GM19438 (cell line): ENCODE measurements around the gene RUSF1.
A peak's percentile ranks its signal among the peaks of the same experiment; 100 is the strongest.
"Not testable (repeated sequence)": the region's sequence is repeated elsewhere in the genome, so short reads cannot be mapped to it uniquely, and the experiment has no call there.

Experiments used
- ATAC-seq: cut with Tn5 transposase; IDR thresholded peaks from one replicate; pipeline ENCODE4 v1.9.1; 2021; ENCODE audit warnings: low read depth; ENCODE audit not compliant: unreplicated experiment

RUSF1 gene

GRCh38 chr16:31519759-31520431, 11.7 kb upstream of the RUSF1 start:
- ATAC-seq: no peak

- ATAC-seq: no peak
These were observed 9.7 kb upstream of the RUSF1 start for GRCh38 chr16:31517800-31518402.

DNA sequence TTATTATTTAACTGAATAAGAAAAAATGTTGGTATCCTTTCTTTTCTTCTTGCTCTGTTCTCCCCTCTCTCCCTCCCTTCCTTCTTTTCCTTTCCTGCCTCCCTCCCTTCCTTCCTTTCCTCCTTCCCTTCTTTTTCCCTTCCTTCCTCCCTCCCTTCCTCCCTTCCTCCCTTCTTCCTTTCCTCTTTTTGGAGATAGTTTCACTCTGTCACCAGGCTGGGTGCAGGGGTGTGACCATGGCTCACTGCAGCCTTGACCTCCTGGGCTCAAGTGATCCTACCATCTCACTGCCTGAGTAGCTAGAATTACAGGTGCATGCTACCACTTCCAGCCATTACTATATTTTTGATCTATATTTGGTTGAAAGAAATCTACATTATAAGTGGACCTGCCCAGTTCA, 5.7 kb upstream of the RUSF1 start:
- no peak for ATAC-seq

DNA sequence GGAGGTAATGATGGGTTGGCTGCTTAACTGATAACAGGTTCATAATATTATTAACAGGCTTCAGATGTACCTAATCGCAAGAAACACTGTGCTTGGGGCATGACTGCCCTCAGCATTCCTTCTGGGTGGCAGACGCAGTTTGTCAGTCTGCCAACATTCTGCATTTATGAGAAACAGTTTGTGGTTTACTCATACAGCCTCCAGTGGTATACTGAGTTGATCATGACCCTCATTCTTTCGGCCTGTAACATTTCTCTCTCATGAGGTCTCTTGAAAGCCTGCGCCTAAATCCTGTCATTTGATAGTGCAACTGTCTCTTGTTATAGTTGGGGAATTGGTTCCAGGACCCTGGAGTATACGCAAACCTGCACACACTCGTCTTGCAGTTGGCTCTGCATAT, 4.9 kb upstream of the RUSF1 start:
- no peak for ATAC-seq

- no peak for ATAC-seq
These were observed 560 bp upstream of the RUSF1 start for GRCh38 chr16:31508706-31509195.

DNA sequence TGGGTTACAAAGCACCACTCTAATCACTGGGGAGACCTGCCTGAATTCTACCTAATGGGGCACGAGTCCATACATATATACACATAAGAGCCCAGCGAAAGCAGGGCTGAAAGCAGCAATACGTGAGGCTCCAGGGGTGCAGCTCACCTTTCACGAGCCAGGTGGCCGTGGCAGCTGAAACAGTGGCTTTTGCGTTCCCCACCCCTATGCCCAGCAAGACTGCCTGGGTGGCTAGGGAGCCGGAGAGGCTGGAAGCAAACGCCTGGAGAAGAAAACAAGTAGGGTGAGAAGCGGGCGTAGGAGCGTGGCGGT, 618 bp downstream of the RUSF1 start:
- ATAC-seq: peak; percentile 6

DNA sequence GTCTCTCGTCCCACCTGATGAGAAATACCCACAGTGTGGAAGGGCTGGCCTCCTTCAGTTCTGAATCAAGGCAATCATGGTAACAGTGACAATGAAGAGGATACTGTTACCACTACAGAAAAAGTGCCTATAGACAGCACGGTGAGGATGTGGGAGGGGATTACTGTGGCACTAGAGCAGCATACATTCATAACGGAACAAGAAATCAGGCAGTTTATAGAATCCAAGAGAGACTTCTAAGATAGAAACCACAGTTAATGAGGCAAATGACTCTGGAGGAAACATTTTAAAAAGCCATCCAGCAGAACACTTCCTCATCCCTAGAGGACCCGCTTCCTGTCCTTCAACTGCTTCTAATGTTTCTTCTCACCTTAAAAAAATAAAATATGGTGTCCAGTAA, 2.7 kb downstream of the RUSF1 start:
- no peak for ATAC-seq

GRCh38 chr16:31504159-31504558, 4.0 kb downstream of the RUSF1 start:
- no peak for ATAC-seq

DNA sequence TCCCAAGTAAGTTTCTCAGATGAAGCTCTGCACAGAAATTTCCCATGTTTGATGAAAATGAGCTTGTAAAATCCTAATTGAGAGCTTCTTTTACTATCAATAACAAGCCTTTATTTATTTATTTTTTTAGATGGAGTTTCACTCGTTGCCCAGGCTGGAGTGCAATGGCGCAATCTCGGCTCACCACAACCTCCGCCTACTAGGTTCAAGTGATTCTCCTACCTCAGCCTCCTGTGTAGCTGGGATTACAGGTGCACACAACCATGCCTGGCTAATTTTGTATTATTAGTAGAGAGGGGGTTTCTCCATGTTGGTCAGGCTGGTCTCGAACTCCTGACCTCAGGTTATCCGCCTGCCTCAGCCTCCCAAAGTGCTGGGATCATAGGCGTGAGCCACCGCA, 4.6 kb downstream of the RUSF1 start:
- ATAC-seq: not testable (repeated sequence)

GRCh38 chr16:31502981-31503380, 5.2 kb downstream of the RUSF1 start:
- ATAC-seq: no peak

- ATAC-seq: no peak
These were observed 6.2 kb downstream of the RUSF1 start for GRCh38 chr16:31501966-31502348.

DNA sequence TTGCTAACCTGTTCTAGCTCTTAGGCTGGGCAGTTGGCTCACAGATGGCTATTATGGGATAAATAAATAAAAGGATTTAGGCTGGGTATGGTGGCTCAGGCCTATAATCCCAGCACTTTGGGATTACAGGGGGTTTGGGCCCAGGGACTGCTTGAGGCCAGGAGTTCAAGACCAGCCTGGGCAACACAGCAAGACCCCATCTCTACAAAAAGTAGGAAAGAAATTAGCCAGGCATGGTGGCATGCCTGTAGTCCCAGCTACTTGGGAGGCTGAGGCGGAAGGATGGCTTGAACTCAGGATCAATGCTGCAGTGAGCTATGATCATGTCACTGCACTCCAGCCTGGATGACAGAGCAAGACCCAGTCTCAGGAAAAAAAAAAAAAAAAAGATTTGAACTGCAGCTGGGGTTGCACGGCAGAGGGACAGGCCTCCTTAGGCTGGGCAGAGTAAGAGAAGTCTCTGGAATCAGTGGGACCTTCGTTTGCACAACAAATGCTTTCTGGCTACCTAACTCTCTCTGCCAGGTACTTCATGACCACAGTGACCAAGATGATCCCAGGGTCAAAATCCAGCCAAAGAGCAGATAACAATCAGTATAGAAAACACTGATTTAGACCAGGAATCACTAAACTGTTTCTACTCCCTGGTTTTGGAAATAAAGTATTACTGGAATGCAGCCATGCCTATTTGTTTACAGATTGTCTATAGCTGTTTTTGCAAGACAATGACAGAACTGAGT, 6.8 kb downstream of the RUSF1 start:
- no peak for ATAC-seq

DNA sequence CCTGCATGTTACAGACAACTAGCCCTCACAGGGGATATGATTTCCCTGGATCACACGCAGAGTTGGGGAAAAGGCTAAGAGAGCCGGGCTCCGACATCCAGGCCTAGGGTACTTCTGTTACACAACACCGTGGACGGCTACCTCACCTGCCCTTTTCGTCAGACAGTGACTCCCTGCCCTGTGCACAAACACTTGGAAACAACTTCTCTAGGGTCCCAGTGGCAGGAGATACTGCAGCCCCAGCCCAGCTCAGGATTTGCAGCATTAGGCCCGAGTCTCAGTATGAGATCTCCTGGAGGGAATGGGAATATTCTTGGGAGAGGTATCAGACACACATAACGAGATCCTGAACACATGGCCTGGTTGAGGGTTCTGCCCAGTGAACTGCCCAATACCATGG, 8.3 kb downstream of the RUSF1 start:
- ATAC-seq: no peak

DNA sequence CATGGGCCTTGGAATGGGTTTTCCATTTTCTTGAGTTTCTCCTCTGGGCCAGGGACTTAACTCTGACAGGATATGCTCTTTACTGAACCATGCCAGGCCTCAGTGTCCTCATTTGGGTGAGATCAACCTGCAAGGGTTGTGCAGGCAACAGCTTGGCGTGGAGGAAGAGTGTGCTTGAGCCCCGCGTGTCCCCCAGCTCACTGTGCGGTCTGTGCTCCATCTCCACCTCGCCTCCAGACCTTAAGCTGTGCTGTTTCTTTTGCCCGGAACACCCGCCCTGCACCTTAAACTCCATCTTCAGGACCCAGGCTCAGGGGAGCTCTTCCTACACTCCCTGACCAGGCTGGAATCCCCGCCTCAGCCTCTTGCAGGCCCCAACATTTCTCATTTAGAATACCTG, 9.7 kb downstream of the RUSF1 start:
- ATAC-seq: no peak

DNA sequence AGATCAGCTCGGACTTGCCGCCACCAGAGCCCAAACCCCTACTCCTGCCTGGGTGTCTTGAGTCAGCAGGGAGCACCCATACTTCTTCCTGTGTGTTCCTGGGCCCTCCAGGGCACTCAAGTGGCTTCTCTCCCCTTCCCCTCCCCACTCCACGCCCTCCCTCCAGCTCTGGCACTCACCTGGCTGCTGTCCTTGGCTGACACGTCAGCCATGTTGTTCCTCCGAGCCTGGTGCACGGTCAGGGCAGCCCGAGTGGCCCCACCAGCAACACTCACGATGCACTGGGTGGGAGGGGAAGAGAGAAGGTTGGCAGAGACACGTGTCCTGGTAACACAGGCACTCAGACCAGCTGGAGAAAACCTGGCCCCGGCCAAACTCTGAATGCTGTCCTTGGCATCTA, 11.5 kb downstream of the RUSF1 start:
- no peak for ATAC-seq

DNA sequence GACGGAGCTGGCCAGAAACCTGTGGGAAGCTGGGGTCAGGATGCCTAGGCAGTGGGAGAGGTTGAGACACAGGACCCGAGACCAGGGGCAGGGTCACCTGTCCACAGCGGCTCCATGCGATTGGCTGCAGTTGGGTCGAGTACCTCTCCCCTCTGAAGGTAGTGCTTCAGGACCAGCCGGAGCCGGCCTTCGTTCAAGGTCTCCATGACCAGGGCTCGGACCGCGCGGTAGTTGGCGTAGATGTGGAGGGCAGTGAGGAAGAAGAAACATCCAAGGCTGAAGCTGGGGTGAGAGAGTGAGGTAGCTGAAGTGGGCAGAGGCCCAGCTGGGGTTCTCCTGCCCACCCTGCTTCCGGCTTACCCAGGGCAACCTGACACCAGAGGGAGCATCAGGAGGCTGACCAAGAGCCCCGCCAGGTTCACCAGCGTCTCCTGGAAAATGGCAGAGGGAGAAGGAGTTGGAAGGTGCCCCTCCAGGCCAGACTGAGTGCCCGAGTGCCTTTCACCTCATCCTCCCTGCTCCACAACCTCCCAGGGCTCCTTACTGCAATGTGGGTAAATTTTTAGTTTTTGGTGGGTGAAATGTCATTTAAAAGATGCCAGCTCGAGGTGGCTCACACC, 14.6 kb downstream of the RUSF1 start:
- ATAC-seq: no peak

DNA sequence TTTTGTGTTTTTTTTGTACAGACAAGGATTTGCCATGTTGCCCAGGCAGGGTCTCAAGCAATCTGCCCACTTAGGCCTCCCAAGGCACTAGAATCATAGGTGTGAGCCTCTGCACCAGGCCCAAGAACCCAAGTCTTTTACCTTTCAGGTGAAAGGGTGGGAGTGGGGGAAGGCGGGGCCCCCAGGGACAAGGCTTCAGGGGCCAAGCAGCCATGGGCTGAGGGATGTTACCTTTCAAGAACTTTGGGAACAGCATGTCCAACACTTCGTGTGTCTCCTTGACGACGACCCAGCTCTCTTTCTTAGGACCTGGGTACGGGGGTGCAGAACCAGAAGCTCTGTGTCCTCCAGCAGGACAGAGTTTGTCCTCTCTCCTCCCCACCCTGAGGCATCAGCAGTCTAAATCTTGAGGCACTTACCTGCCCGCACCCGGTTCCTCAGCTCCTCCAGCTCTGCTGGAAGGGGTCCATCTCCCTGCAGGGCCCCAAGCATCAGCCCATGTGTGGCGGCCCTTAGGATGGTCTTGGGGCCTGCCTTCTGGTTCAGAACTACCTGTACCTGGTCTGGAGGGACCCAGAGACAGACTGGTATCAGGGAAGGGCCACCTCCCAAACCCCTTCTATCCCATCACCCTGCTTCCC, 16.3 kb downstream of the RUSF1 start:
- ATAC-seq: no peak

DNA sequence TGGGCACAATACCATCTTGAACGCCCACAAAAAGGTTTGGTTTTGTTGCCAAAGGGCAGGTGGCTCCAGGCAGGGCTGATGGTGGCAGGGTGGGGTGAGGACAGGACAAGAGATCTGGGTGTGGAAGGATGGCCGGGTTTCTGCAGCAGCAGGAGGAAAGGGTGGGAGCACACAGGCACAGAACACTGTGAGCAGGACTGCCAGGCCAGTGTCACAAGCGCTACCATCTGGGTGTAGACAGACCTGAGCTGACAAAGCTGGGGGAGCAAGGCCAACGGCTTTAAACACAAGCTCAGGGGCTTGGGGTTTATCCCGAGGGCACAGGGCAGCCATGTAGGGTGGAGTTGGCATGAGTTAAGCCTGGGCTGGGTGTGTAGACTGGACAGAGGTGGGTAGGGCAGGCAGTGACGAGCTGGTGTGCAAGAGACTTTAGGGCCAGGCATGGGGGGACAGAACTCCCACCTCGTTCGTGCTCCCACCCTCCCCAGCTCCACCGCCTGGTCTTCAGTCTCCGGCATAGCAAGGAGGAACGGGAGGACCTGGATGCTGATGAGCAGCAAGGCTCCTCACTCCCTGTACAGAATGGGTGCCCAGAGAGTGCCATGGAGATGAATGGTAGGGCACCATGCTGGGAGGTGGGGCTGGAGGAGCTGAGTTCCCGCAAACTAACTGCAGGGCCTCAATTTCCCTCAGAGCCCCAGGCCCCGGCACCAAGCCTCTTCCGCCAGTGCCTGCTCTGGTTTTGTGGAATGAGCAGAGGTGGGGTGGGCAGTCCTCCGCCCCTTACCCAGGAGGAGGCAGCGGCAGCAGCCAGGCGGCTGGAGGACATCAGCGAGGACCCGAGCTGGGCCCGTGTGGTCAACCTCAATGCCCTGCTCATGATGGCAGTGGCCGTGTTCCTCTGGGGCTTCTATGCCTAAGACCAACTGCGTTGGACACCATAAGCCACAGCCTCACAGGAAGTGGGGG, 18.3 kb downstream of the RUSF1 start:
- no peak for ATAC-seq

DNA sequence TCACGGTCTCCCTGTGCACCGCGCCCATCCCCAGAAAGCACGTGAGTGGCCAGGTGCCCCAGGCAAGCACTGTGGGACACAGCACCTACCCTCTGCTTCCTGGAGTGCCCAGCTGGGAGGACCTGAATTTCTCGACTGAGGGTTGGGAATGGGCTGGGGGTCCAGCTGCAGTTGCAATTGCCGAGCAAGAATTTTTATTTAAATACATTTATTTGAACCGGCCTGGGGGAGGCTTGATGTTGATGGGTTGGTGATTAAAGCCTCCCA, 19.0 kb downstream of the RUSF1 start:
- ATAC-seq: no peak
